Measurements from ENCODE around the gene HTT. TPM values are rescaled to one million over a fixed set of nuclear protein-coding genes. Genes with fewer than 3 reads are reported as not detected.

The HTT gene
- total and polyA plus RNA-seq, 10 of the 15 experiments (the other 5 are each of a cell fraction or from before 2014, with no cell fraction given): 3.3 to 113 (median 43.3) TPM

DNA sequence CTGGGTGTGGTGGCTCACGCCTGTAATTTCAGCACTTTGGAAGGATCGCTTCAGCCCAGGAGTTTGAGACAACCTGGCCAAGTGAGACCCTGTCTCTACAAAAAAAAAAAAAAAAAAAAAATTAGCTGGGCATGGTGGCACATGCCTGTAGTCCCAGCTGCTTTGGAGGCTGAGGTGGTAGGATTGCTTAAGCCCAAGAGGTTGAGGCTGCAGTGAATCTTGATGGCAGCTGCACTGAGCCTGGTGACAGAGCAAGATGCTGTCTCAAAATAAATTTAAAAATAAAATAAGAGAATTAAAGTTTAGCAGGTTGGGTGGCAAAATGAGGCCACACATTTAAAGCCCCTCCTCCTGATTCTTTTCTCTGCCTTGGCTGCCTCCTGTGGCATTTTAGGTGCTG is 47.1 kb downstream of the HTT start:
- Histone ChIP-seq H3K4me2 (ENCODE audit: control insufficient read depth, insufficient read depth) (no peak overlapping the region), H3K27me3 (replicated peaks in 1 of 2; ENCODE audit: control insufficient read depth in 2 of 2, insufficient read depth in 2 of 2, low read length in 1 of 2) (no peaks in the 10 kb centered on the region), H3K9me3 (replicated peaks; ENCODE audit: control insufficient read depth, insufficient read depth, low read length) (no peaks in the 10 kb centered on the region), H3K27ac (ENCODE audit: control insufficient read depth, insufficient read depth) (no peak overlapping the region), H3K4me1 (ENCODE audit: control insufficient read depth, insufficient read depth, low read length) (no peaks in the 10 kb centered on the region), H3K4me3 (no peak overlapping the region), H3K9ac (ENCODE audit: control insufficient read depth, insufficient read depth, low read length) (no peak overlapping the region), H3K79me2 (ENCODE audit: control insufficient read depth, insufficient read depth, low read length) (no peaks in the 10 kb centered on the region), H3K36me3 (ENCODE audit: control insufficient read depth in 2 of 2, insufficient read depth in 2 of 2, low read length in 1 of 2) (peaks cover 17 to 58% of the 10 kb centered on the region in 2 experiments), H4K20me1 (ENCODE audit: control insufficient read depth, insufficient read depth) (no peaks in the 10 kb centered on the region), H2AFZ (ENCODE audit: control insufficient read depth, low read depth, low read length) (no peak overlapping the region)
- intact Hi-C loops (cut with micrococcal nuclease; ENCODE audit: unreplicated experiment) (no loop called here), in situ Hi-C loops (cut with MboI) (no loop called here)
- POLR2A ChIA-PET: interaction anchor here (0.6 to 0.7 kb wide), 2 partner anchors 12 to 19 kb away, joined by 3 to 4 read pairs; no protein-coding TSS in a partner anchor
- CTCF ChIA-PET: no interaction called here
- ATAC-seq (no peak), DNase-seq (ENCODE audit: low read depth, low spot score) (no peak), FAIRE-seq (no peak)
- SMC1A ChIA-PET (ENCODE audit: uncharacterized antibody, unreplicated experiment): interaction anchor here (1.6 to 2.2 kb wide), 2 partner anchors 10 to 14 kb away, joined by 8 to 14 read pairs; no protein-coding TSS in a partner anchor
- no TSS peak for BruUV-seq (replicated peaks)
- WGBS (ENCODE audit: insufficient coverage, insufficient replicate concordance, low lambda C conversion rate, missing lambda C conversion rate): 93% methylated on average over 2 of the region's 2 CpGs
- RAD21 ChIA-PET (ENCODE audit: unreplicated experiment): no interaction called here
- TF ChIP-seq IKZF2 (IDR thresholded peaks at IDR 0.05) (no peak), LARP7 (IDR thresholded peaks at IDR 0.05) (no peak), TCF3 (IDR thresholded peaks at IDR 0.05; ENCODE audit: borderline replicate concordance, insufficient read depth, low read depth, low read length) (no peak), TBL1XR1 (IDR thresholded peaks at IDR 0.05; ENCODE audit: low read depth, low read length) (no peak), JUNB (IDR thresholded peaks at IDR 0.05) (no peak)
- TF ChIP-seq, protein P1, sequence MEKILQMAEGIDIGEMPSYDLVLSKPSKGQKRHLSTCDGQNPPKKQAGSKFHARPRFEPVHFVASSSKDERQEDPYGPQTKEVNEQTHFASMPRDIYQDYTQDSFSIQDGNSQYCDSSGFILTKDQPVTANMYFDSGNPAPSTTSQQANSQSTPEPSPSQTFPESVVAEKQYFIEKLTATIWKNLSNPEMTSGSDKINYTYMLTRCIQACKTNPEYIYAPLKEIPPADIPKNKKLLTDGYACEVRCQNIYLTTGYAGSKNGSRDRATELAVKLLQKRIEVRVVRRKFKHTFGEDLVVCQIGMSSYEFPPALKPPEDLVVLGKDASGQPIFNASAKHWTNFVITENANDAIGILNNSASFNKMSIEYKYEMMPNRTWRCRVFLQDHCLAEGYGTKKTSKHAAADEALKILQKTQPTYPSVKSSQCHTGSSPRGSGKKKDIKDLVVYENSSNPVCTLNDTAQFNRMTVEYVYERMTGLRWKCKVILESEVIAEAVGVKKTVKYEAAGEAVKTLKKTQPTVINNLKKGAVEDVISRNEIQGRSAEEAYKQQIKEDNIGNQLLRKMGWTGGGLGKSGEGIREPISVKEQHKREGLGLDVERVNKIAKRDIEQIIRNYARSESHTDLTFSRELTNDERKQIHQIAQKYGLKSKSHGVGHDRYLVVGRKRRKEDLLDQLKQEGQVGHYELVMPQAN (conservative IDR thresholded peaks at IDR 0.05): no peak

Measured in GM12878 (cell line).